Uterus (tissue), 4 donors: ENCODE measurements around the gene MIDN. TPM values are rescaled to one million over a fixed set of nuclear protein-coding genes. Genes with fewer than 3 reads are reported as not detected.
A peak's percentile ranks its signal among the peaks of the same experiment; 100 is the strongest.

Source experiments
- DNase-seq, 2 donors: peaks; one replicate each; pipeline ENCODE4 v3.0.0-alpha.2; 2019 to 2020
- H3K27ac ChIP-seq, 2 donors: fragments of 200-600 bp; sonication (generic); 1 replicate in 1 of 2; 2 replicates in 1 of 2; pipeline ENCODE4 v1.5.1; 2016 to 2018
- H3K27me3 ChIP-seq, 2 donors: fragments of 200-600 bp; sonication (generic); one replicate each; pipeline ENCODE4 v1.5.1; 2018 to 2019; ENCODE audit warnings: control low read depth in 1 of 2
- H3K36me3 ChIP-seq, 2 donors: fragments of 200-600 bp; sonication (generic); one replicate each; pipeline ENCODE4 v1.5.1; 2019; ENCODE audit warnings: control low read depth in 1 of 2
- H3K4me1 ChIP-seq, 2 donors: fragments of 200-600 bp; sonication (generic); one replicate each; pipeline ENCODE4 v1.5.1; 2018 to 2019; ENCODE audit warnings: control low read depth in 1 of 2
- H3K4me3 ChIP-seq, 2 donors: fragments of 200-600 bp; sonication (generic); 1 replicate in 1 of 2; 2 replicates in 1 of 2; pipeline ENCODE4 v1.5.1; 2018 to 2019; ENCODE audit warnings: mild to moderate bottlenecking in 1 of 2
- H3K9me3 ChIP-seq, 2 donors: fragments of 200-600 bp; sonication (generic); one replicate each; pipeline ENCODE4 v1.5.1; 2019; ENCODE audit warnings: control low read depth in 1 of 2
- CTCF ChIP-seq, 4 experiments: fragments of 200-600 bp in 2 of 4; fragments of 450-650 bp in 2 of 4; sonication (generic) in 2 of 4; IDR thresholded peaks; one replicate each; pipeline ENCODE4 v1.5.1; 2016 to 2019; ENCODE audit warnings: antibody characterized with exemption in 4 of 4, mild to moderate bottlenecking in 2 of 4, moderate library complexity in 1 of 4
- POLR2A ChIP-seq, 2 donors: fragments of 450-650 bp; IDR thresholded peaks; one replicate each; pipeline ENCODE4 v1.6.1; 2016; ENCODE audit warnings: antibody characterized with exemption in 2 of 2, mild to moderate bottlenecking in 1 of 2, moderate library complexity in 1 of 2
- intact Hi-C: fragments of 100-400 bp; cut with DNase I; formaldehyde crosslinking; loops from one replicate; pipeline ENCODE4 v1.15.1; 2023; ENCODE audit warnings: low total_unique reads
- total RNA-seq, 4 donors: library from RNA; depleted of rRNA in 3 of 4; stranded (reverse); fragments of >200 nt in 3 of 4; gene quantifications; one replicate each; pipeline versions ENCODE4 v1.1.0 to v1.2.4, GENCODE V29; 2014 to 2023
- donor health status: DM: yes; HTN: yes; CAD: no.

The MIDN gene
- total RNA-seq, 4 donors from 2014 or later, result 0.77 to 108 (median 15.0) TPM

- Histone ChIP-seq H3K4me3 (no peak overlapping the region), H3K4me1 (peaks cover 4 to 27% of the 10 kb centered on the region in 2 donors), H3K27me3 (no peaks in the 10 kb centered on the region), H3K9me3 (no peaks in the 10 kb centered on the region), H3K27ac (peak overlapping the region; percentile 72 to 81), H3K36me3 (no peaks in the 10 kb centered on the region)
- intact Hi-C loops, result no loop called here
- no peak for DNase-seq
- TF ChIP-seq CTCF (IDR thresholded peaks at IDR 0.05), result no peak
- no peak for TF ChIP-seq POLR2A (IDR thresholded peaks at IDR 0.05)
Observed at GRCh38 chr19:1214299-1214861, 34.0 kb upstream of the MIDN start.

- H3K27ac ChIP-seq, result peak overlapping the region; percentile 72 to 81
- H3K4me3 ChIP-seq, result no peak overlapping the region
- peak in 1 of 2 donors; percentile 52 for DNase-seq
- H3K36me3 ChIP-seq, result no peaks in the 10 kb centered on the region
- H3K9me3 ChIP-seq, result no peaks in the 10 kb centered on the region
- no peaks in the 10 kb centered on the region for H3K27me3 ChIP-seq
- TF ChIP-seq CTCF (IDR thresholded peaks at IDR 0.05), result no peak
- no peak for TF ChIP-seq POLR2A (IDR thresholded peaks at IDR 0.05)
- intact Hi-C loops, result no loop called here
- peaks cover 4 to 27% of the 10 kb centered on the region in 2 donors for H3K4me1 ChIP-seq
Observed at GRCh38 chr19:1214862-1215731, 33.3 kb upstream of the MIDN start.

- intact Hi-C loops, result no loop called here
- no peaks in the 10 kb centered on the region for H3K9me3 ChIP-seq
- H3K27ac ChIP-seq, result no peak overlapping the region
- no peak for DNase-seq
- TF ChIP-seq CTCF (IDR thresholded peaks at IDR 0.05) (no peak), POLR2A (IDR thresholded peaks at IDR 0.05) (no peak)
- H3K36me3 ChIP-seq, result no peaks in the 10 kb centered on the region
- H3K4me3 ChIP-seq, result no peak overlapping the region
- H3K27me3 ChIP-seq, result no peaks in the 10 kb centered on the region
- peaks cover 4 to 17% of the 10 kb centered on the region in 2 donors for H3K4me1 ChIP-seq
Observed at GRCh38 chr19:1216756-1217155, 31.6 kb upstream of the MIDN start.

- Histone ChIP-seq H3K4me3 (no peak overlapping the region), H3K9me3 (no peaks in the 10 kb centered on the region), H3K4me1 (peaks cover 4 to 17% of the 10 kb centered on the region in 2 donors), H3K27ac (no peak overlapping the region), H3K36me3 (no peaks in the 10 kb centered on the region), H3K27me3 (no peaks in the 10 kb centered on the region)
- DNase-seq, result no peak
- TF ChIP-seq POLR2A (IDR thresholded peaks at IDR 0.05) (no peak), CTCF (IDR thresholded peaks at IDR 0.05) (no peak)
- intact Hi-C loops, result no loop called here
Observed at GRCh38 chr19:1217366-1217765, 31.0 kb upstream of the MIDN start.
